ENCODE results near the gene MCM6. TPM values are rescaled to one million over a fixed set of nuclear protein-coding genes. Genes with fewer than 3 reads are reported as not detected.
A peak's percentile ranks its signal among the peaks of the same experiment; 100 is the strongest.
"Not testable (repeated sequence)": the region's sequence is repeated elsewhere in the genome, so short reads cannot be mapped to it uniquely, and the experiment has no call there.

The MCM6 gene
- polyA plus RNA-seq, 3 donors = 1.3 to 2.2 (median 1.7) TPM

DNA sequence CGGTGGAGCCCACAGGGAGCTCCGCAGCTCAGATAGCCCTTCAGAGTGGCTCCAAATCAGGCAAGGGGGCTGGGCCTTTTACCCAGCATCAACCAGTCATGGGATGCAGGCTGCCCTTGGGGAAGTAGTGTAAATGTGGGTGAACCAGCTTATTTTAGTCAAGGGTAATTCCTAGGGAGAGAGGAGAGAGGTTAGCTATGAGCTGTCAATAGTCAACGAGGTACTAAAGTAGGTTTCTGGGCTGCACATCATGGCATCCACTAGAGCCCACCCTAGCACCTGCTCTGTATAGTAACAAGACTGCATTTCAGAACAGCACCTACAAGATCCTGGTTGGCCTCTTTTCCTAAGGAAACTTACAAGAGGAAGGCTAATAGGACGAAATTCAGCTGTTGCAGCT is 9.5 kb upstream of the MCM6 start:
- no peak overlapping the region for H3K27ac Mint-ChIP-seq
- H2AFZ ChIP-seq (ENCODE audit: insufficient read depth, low read depth, low read length, poor library complexity, severe bottlenecking) = no peak overlapping the region
- no peak overlapping the region for H3K4me2 ChIP-seq (replicated peaks; ENCODE audit: extremely low read depth, low read length, poor library complexity, severe bottlenecking)
- TF ChIP-seq CTCF (IDR thresholded peaks at IDR 0.05) = no peak
- peaks cover 0 to 9% of the 10 kb centered on the region in 2 donors for H3K9me3 ChIP-seq (replicated peaks in 1 of 2; ENCODE audit: control insufficient read depth in 1 of 2, insufficient read depth in 1 of 2, low read length in 2 of 2)
- intact Hi-C loops (cut with micrococcal nuclease) = loop anchor here in 1 of 2 donors (10.0 kb wide), 1 partner anchor 141 kb away; the partner anchor contains the start of gene UBXN4
- no peak for DNase-seq
- 96% methylated on average over 3 of the region's 4 CpGs for WGBS (ENCODE audit: insufficient coverage)
- no peak overlapping the region for H3K9ac ChIP-seq (ENCODE audit: insufficient read depth, low read length, poor library complexity, severe bottlenecking)
- H3K27ac ChIP-seq (ENCODE audit: low read depth in 1 of 2, low read length in 2 of 2) = no peak overlapping the region
- peaks cover 0 to 3% (median 2%) of the 10 kb centered on the region in 3 donors for H3K27me3 Mint-ChIP-seq (ENCODE audit: low read depth in 3 of 3)
- no peaks in the 10 kb centered on the region for H3K36me3 Mint-ChIP-seq
- H3K4me3 Mint-ChIP-seq = no peak overlapping the region
- peaks cover 7 to 8% of the 10 kb centered on the region in 2 donors for H3K4me1 ChIP-seq (ENCODE audit: control insufficient read depth in 1 of 2, insufficient read depth in 2 of 2, low read length in 2 of 2)
- H3K9me3 Mint-ChIP-seq = peaks cover 3 to 14% (median 8%) of the 10 kb centered on the region in 7 donors
- no peaks in the 10 kb centered on the region for H3K36me3 ChIP-seq (replicated peaks in 1 of 2; ENCODE audit: control insufficient read depth in 1 of 2, insufficient read depth in 2 of 2, low read length in 2 of 2)
- no peaks in the 10 kb centered on the region for H4K20me1 ChIP-seq (ENCODE audit: insufficient read depth, low read length)
- no peaks in the 10 kb centered on the region for H3K27me3 ChIP-seq (ENCODE audit: control insufficient read depth in 2 of 2, insufficient read depth in 2 of 2, low read length in 2 of 2)
- H3K4me1 Mint-ChIP-seq = peaks cover 7% of the 10 kb centered on the region
- no peak overlapping the region for H3K4me3 ChIP-seq (replicated peaks in 1 of 3; ENCODE audit: low read depth in 2 of 3, low read length in 3 of 3)
- no peaks in the 10 kb centered on the region for H3K79me2 ChIP-seq (ENCODE audit: insufficient read depth, low read length)

DNA sequence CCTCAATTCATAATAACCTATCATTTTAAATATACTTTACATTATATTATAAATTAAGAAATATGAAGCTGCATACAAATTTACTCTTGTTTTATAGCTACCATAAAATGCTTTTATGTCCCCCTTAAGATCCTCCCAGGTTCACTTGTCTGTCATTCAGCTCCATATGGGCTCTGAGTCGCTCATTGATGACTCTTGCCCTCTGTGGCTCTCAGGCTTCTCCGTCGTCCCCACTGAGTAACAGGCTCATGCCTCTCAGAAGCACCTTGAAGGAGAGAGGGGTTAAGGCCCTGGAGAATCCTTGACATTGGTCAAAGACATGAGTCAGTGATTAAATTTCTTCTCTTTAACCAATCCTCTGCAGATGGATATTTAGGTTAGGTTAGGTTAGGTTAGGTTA is 6.2 kb upstream of the MCM6 start:
- peaks cover 0 to 2% (median 0%) of the 10 kb centered on the region in 7 donors for H3K9me3 Mint-ChIP-seq
- no peak overlapping the region for H3K27ac Mint-ChIP-seq
- Histone ChIP-seq H2AFZ (ENCODE audit: insufficient read depth, low read depth, low read length, poor library complexity, severe bottlenecking) (no peak overlapping the region), H3K27me3 (ENCODE audit: control insufficient read depth in 2 of 2, insufficient read depth in 2 of 2, low read length in 2 of 2) (no peaks in the 10 kb centered on the region), H4K20me1 (ENCODE audit: insufficient read depth, low read length) (no peaks in the 10 kb centered on the region), H3K79me2 (ENCODE audit: insufficient read depth, low read length) (no peaks in the 10 kb centered on the region), H3K9ac (ENCODE audit: insufficient read depth, low read length, poor library complexity, severe bottlenecking) (no peak overlapping the region), H3K27ac (ENCODE audit: low read depth in 1 of 2, low read length in 2 of 2) (no peak overlapping the region), H3K4me1 (ENCODE audit: control insufficient read depth in 1 of 2, insufficient read depth in 2 of 2, low read length in 2 of 2) (no peaks in the 10 kb centered on the region), H3K9me3 (replicated peaks in 1 of 2; ENCODE audit: control insufficient read depth in 1 of 2, insufficient read depth in 1 of 2, low read length in 2 of 2) (no peaks in the 10 kb centered on the region), H3K4me2 (replicated peaks; ENCODE audit: extremely low read depth, low read length, poor library complexity, severe bottlenecking) (no peak overlapping the region), H3K4me3 (replicated peaks in 1 of 3; ENCODE audit: low read depth in 2 of 3, low read length in 3 of 3) (no peak overlapping the region), H3K36me3 (replicated peaks in 1 of 2; ENCODE audit: control insufficient read depth in 1 of 2, insufficient read depth in 2 of 2, low read length in 2 of 2) (no peaks in the 10 kb centered on the region)
- WGBS (ENCODE audit: insufficient coverage) = 94% methylated on average over 3 of the region's 3 CpGs
- H3K27me3 Mint-ChIP-seq (ENCODE audit: low read depth in 3 of 3) = peaks cover under 1 to 2% (median 1%) of the 10 kb centered on the region in 3 donors
- H3K4me1 Mint-ChIP-seq = no peaks in the 10 kb centered on the region
- no peak for TF ChIP-seq CTCF (IDR thresholded peaks at IDR 0.05)
- no peak for DNase-seq
- no peaks in the 10 kb centered on the region for H3K36me3 Mint-ChIP-seq
- intact Hi-C loops (cut with micrococcal nuclease) = loop anchor here in 1 of 2 donors (10.0 kb wide), 1 partner anchor 138 kb away; the partner anchor contains the start of gene UBXN4
- no peak overlapping the region for H3K4me3 Mint-ChIP-seq

GRCh38 chr2:135876770-135877169 is 527 bp upstream of the MCM6 start:
- peak overlapping the region in 1 of 2 donors; percentile 1 for H3K27ac ChIP-seq (ENCODE audit: low read depth in 1 of 2, low read length in 2 of 2)
- intact Hi-C loops (cut with micrococcal nuclease); H3K36me3 Mint-ChIP-seq; H4K20me1 ChIP-seq (ENCODE audit: insufficient read depth, low read length); H3K27me3 Mint-ChIP-seq (ENCODE audit: low read depth in 3 of 3); H3K27me3 ChIP-seq (ENCODE audit: control insufficient read depth in 2 of 2, insufficient read depth in 2 of 2, low read length in 2 of 2); H3K36me3 ChIP-seq (replicated peaks in 1 of 2; ENCODE audit: control insufficient read depth in 1 of 2, insufficient read depth in 2 of 2, low read length in 2 of 2); H3K9me3 ChIP-seq (replicated peaks in 1 of 2; ENCODE audit: control insufficient read depth in 1 of 2, insufficient read depth in 1 of 2, low read length in 2 of 2); H3K9me3 Mint-ChIP-seq; DNase-seq: not testable (repeated sequence)
- H2AFZ ChIP-seq (ENCODE audit: insufficient read depth, low read depth, low read length, poor library complexity, severe bottlenecking) = peak overlapping the region; percentile 92
- H3K9ac ChIP-seq (ENCODE audit: insufficient read depth, low read length, poor library complexity, severe bottlenecking) = peak overlapping the region; percentile 82
- Mint-ChIP-seq H3K4me1 (peaks cover 22% of the 10 kb centered on the region), H3K4me3 (peak overlapping the region; percentile 88 to 89), H3K27ac (peak overlapping the region in 6 of 7 donors; percentile 26 to 90 (median 75))
- H3K4me3 ChIP-seq (replicated peaks in 1 of 3; ENCODE audit: low read depth in 2 of 3, low read length in 3 of 3) = peak overlapping the region; percentile 52 to 81 (median 77)
- H3K4me2 ChIP-seq (replicated peaks; ENCODE audit: extremely low read depth, low read length, poor library complexity, severe bottlenecking) = peak overlapping the region; percentile 82
- peaks cover 12 to 15% of the 10 kb centered on the region in 2 donors for H3K4me1 ChIP-seq (ENCODE audit: control insufficient read depth in 1 of 2, insufficient read depth in 2 of 2, low read length in 2 of 2)
- 73% methylated on average over 9 of the region's 15 CpGs for WGBS (ENCODE audit: insufficient coverage)
- H3K79me2 ChIP-seq (ENCODE audit: insufficient read depth, low read length) = peaks cover 44% of the 10 kb centered on the region

All from CD14-positive monocyte (primary cell).